Activated CD8-positive, alpha-beta memory T cell treated with anti-CD3 and anti-CD28 coated beads for 48 hours (primary cell): ENCODE measurements around the gene ESYT3.
"Not testable (repeated sequence)": the region's sequence is repeated elsewhere in the genome, so short reads cannot be mapped to it uniquely, and the experiment has no call there.

ENCODE experiments used
- DNase-seq, 3 experiments: peaks; one replicate each; pipeline ENCODE4 v3.0.0-alpha.2; 2020; ENCODE audit warnings: low read depth in 2 of 3, low spot score in 2 of 3

The ESYT3 gene

GRCh38 chr3:138441742-138442141, 7.3 kb downstream of the ESYT3 start:
- DNase-seq: no peak

GRCh38 chr3:138442433-138442832, 8.0 kb downstream of the ESYT3 start:
- DNase-seq: no peak

GRCh38 chr3:138443091-138443490, 8.7 kb downstream of the ESYT3 start:
- DNase-seq: no peak

- DNase-seq: no peak
These were observed 9.4 kb downstream of the ESYT3 start for GRCh38 chr3:138443521-138444503.

GRCh38 chr3:138445236-138445635, 10.8 kb downstream of the ESYT3 start:
- no peak for DNase-seq

- DNase-seq: no peak
These were observed 11.2 kb downstream of the ESYT3 start for GRCh38 chr3:138445654-138446053.

- DNase-seq: no peak
These were observed 14.2 kb downstream of the ESYT3 start for GRCh38 chr3:138448631-138449030.

- no peak for DNase-seq
These were observed 15.1 kb downstream of the ESYT3 start for GRCh38 chr3:138449490-138449889.

GRCh38 chr3:138450181-138450580, 15.8 kb downstream of the ESYT3 start:
- no peak for DNase-seq

- no peak for DNase-seq
These were observed 16.4 kb downstream of the ESYT3 start for GRCh38 chr3:138450704-138451424.

GRCh38 chr3:138451595-138452162, 17.3 kb downstream of the ESYT3 start:
- no peak for DNase-seq

GRCh38 chr3:138452436-138452835, 18.0 kb downstream of the ESYT3 start:
- no peak for DNase-seq

- not testable (repeated sequence) for DNase-seq
These were observed 19.5 kb downstream of the ESYT3 start for GRCh38 chr3:138453940-138454339.

- no peak for DNase-seq
These were observed 21.6 kb downstream of the ESYT3 start for GRCh38 chr3:138455801-138456716.

- no peak for DNase-seq
These were observed 22.8 kb downstream of the ESYT3 start for GRCh38 chr3:138456961-138457862.

GRCh38 chr3:138457863-138458735, 23.7 kb downstream of the ESYT3 start:
- no peak for DNase-seq

GRCh38 chr3:138458774-138459499, 24.5 kb downstream of the ESYT3 start:
- no peak for DNase-seq
